WTC11 (cell line): ENCODE results near the gene METTL22. TPM values are rescaled to one million over a fixed set of nuclear protein-coding genes. Genes with fewer than 3 reads are reported as not detected.
A peak's percentile ranks its signal among the peaks of the same experiment; 100 is the strongest.

Source experiments
- ATAC-seq: fragments of 200-7000 bp; cut with Tn5 transposase; 2 replicates; pipeline ENCODE4 v1.10.0; 2021; ENCODE audit warnings: mild to moderate bottlenecking, moderate library complexity
- CTCF ChIA-PET: fragments of 300-600 bp; sonication (Branson Sonifier 250); formaldehyde crosslinking; loops from one replicate; lab custom pipeline; 2021; ENCODE audit warnings: antibody characterized with exemption; lab: Charles Lee
- POLR2A ChIA-PET: fragments of 350-600 bp; sonication (Branson Sonifier 250); formaldehyde crosslinking; loops from one replicate; lab custom pipeline; 2021; ENCODE audit warnings: antibody characterized with exemption; lab: Charles Lee
- DNase-seq: peaks from one replicate; pipeline ENCODE4 v3.0.0; 2021; ENCODE audit warnings: low spot score
- H3K27ac Mint-ChIP-seq: 2 replicates; pipeline ENCODE4 v1.8.0; 2021; ENCODE audit warnings: mixed read lengths
- H3K27me3 Mint-ChIP-seq: 2 replicates; pipeline ENCODE4 v1.8.0; 2021; ENCODE audit warnings: low read depth, mild to moderate bottlenecking, moderate library complexity, mixed read lengths
- H3K36me3 Mint-ChIP-seq: 2 replicates; pipeline ENCODE4 v1.8.0; 2021; ENCODE audit warnings: mixed read lengths
- H3K4me1 Mint-ChIP-seq: 2 replicates; pipeline ENCODE4 v1.8.0; 2022; ENCODE audit warnings: mixed read lengths
- H3K4me3 Mint-ChIP-seq: 2 replicates; pipeline ENCODE4 v1.8.0; 2021; ENCODE audit warnings: mild to moderate bottlenecking, moderate library complexity, mixed read lengths
- H3K9me3 Mint-ChIP-seq: 2 replicates; pipeline ENCODE4 v1.8.0; 2021; ENCODE audit warnings: mixed read lengths
- ATF6 ChIP-seq: sonication (generic); formaldehyde crosslinking; IDR thresholded peaks from 2 replicates; pipeline ENCODE4 v1.8.1; 2023; ENCODE audit warnings: mild to moderate bottlenecking, missing genetic modification reagents
- ETV6 ChIP-seq: sonication (generic); formaldehyde crosslinking; IDR thresholded peaks from 2 replicates; pipeline ENCODE4 v1.8.1; 2022; ENCODE audit warnings: mild to moderate bottlenecking, missing genetic modification reagents
- FOXP4 ChIP-seq: sonication (generic); formaldehyde crosslinking; IDR thresholded peaks from 2 replicates; pipeline ENCODE4 v1.8.0; 2022; ENCODE audit warnings: mild to moderate bottlenecking, missing genetic modification reagents
- GABPB1 ChIP-seq: sonication (generic); formaldehyde crosslinking; IDR thresholded peaks from 2 replicates; pipeline ENCODE4 v1.8.1; 2023; ENCODE audit warnings: mild to moderate bottlenecking, missing genetic modification reagents
- HMGA2 ChIP-seq: fragments of 250-450 bp; sonication (Bioruptor Pico); IDR thresholded peaks from 2 replicates; pipeline ENCODE4 v1.4.0; 2021; ENCODE audit warnings: mild to moderate bottlenecking, moderate library complexity
- MAX ChIP-seq: sonication (generic); formaldehyde crosslinking; IDR thresholded peaks from 2 replicates; pipeline ENCODE4 v1.8.0; 2022; ENCODE audit warnings: mild to moderate bottlenecking, missing genetic modification reagents
- USF2 ChIP-seq: sonication (generic); formaldehyde crosslinking; IDR thresholded peaks from 2 replicates; pipeline ENCODE4 v1.8.1; 2023; ENCODE audit warnings: mild to moderate bottlenecking, missing genetic modification reagents, moderate library complexity
- ZNF263 ChIP-seq: sonication (generic); formaldehyde crosslinking; IDR thresholded peaks from 2 replicates; pipeline ENCODE4 v1.8.1; 2022; ENCODE audit warnings: low read depth, mild to moderate bottlenecking, moderate library complexity, missing genetic modification reagents
- ZNF532 ChIP-seq: fragments of 250-450 bp; sonication (Bioruptor Pico); IDR thresholded peaks from 2 replicates; pipeline ENCODE4 v1.9.0; 2021; ENCODE audit warnings: mild to moderate bottlenecking, borderline replicate concordance
- ZSCAN18 ChIP-seq: fragments of 250-450 bp; sonication (Bioruptor Pico); IDR thresholded peaks from 2 replicates; pipeline ENCODE4 v2.1.2; 2022; ENCODE audit warnings: mild to moderate bottlenecking, moderate library complexity
- total RNA-seq: library from RNA; stranded (reverse); gene quantifications from 3 replicates; pipeline ENCODE4 v1.2.3, GENCODE V29; 2021

Gene METTL22
- total RNA-seq, 1 experiment from 2014 or later = 82.0 TPM

GRCh38 chr16:8621572-8622314 is at the start of gene METTL22 (continued):
- no peak for TF ChIP-seq ZNF532 (CRISPR knock-in tag)
- TF ChIP-seq GABPB1 (CRISPR knock-in tag) = peak; percentile 57
- peak; percentile 49; the same call in 1 of the 2 replicates for TF ChIP-seq ETV6 (CRISPR knock-in tag)

- ChIA-PET POLR2A (interaction anchor here (0.7 to 2.4 kb wide), 2 partner anchors 63 to 66 kb away, joined by 4 to 5 read pairs; no protein-coding TSS in a partner anchor), CTCF (interaction anchor here (0.7 to 8.6 kb wide), 16 partner anchors 12 to 124 kb away, joined by 3 to 132 read pairs (median 4); partner anchors contain the start of gene TMEM114)
Measured at GRCh38 chr16:8572063-8572918, 49.2 kb upstream of the METTL22 start.

More at GRCh38 chr16:8572063-8572918, 49.2 kb upstream of the METTL22 start:
- DNase-seq (no peak), ATAC-seq (no peak)
- H3K27me3 Mint-ChIP-seq = 0 out of 2 replicates have a peak, but pooled peaks cover 1% of the 10 kb centered on the region
- TF ChIP-seq HMGA2 = no peak
- TF ChIP-seq MAX = no peak
- TF ChIP-seq FOXP4 (CRISPR knock-in tag) = no peak
- TF ChIP-seq ZNF263 = no peak
- no peak for TF ChIP-seq ATF6
- no peak for TF ChIP-seq USF2
- no peak for TF ChIP-seq ZSCAN18 (CRISPR knock-in tag)
- no peaks in the 10 kb centered on the region for H3K36me3 Mint-ChIP-seq
- H3K4me1 Mint-ChIP-seq = peaks cover 23% of the 10 kb centered on the region
- no peak overlapping the region; the same call in 1 of the 2 replicates for H3K27ac Mint-ChIP-seq
- no peak overlapping the region for H3K4me3 Mint-ChIP-seq
- H3K9me3 Mint-ChIP-seq = peaks cover 4% of the 10 kb centered on the region
